WTC11 (cell line): ENCODE measurements around the gene ACSS3. TPM values are rescaled to one million over a fixed set of nuclear protein-coding genes. Genes with fewer than 3 reads are reported as not detected.

Experiments used
- ATAC-seq: fragments of 200-7000 bp; cut with Tn5 transposase; 2 replicates; pipeline ENCODE4 v1.10.0; 2021; ENCODE audit warnings: mild to moderate bottlenecking, moderate library complexity
- CTCF ChIA-PET: fragments of 300-600 bp; sonication (Branson Sonifier 250); formaldehyde crosslinking; loops from one replicate; lab custom pipeline; 2021; ENCODE audit warnings: antibody characterized with exemption; lab: Charles Lee
- POLR2A ChIA-PET: fragments of 350-600 bp; sonication (Branson Sonifier 250); formaldehyde crosslinking; loops from one replicate; lab custom pipeline; 2021; ENCODE audit warnings: antibody characterized with exemption; lab: Charles Lee
- DNase-seq: peaks from one replicate; pipeline ENCODE4 v3.0.0; 2021; ENCODE audit warnings: low spot score
- H3K27ac Mint-ChIP-seq: 2 replicates; pipeline ENCODE4 v1.8.0; 2021; ENCODE audit warnings: mixed read lengths
- H3K27me3 Mint-ChIP-seq: 2 replicates; pipeline ENCODE4 v1.8.0; 2021; ENCODE audit warnings: low read depth, mild to moderate bottlenecking, moderate library complexity, mixed read lengths
- H3K36me3 Mint-ChIP-seq: 2 replicates; pipeline ENCODE4 v1.8.0; 2021; ENCODE audit warnings: mixed read lengths
- H3K4me1 Mint-ChIP-seq: 2 replicates; pipeline ENCODE4 v1.8.0; 2022; ENCODE audit warnings: mixed read lengths
- H3K4me3 Mint-ChIP-seq: 2 replicates; pipeline ENCODE4 v1.8.0; 2021; ENCODE audit warnings: mild to moderate bottlenecking, moderate library complexity, mixed read lengths
- H3K9me3 Mint-ChIP-seq: 2 replicates; pipeline ENCODE4 v1.8.0; 2021; ENCODE audit warnings: mixed read lengths
- CDX4 ChIP-seq: fragments of 250-450 bp; sonication (Bioruptor Pico); IDR thresholded peaks from 2 replicates; pipeline ENCODE4 v1.9.0; 2021; ENCODE audit warnings: moderate library complexity, mild to moderate bottlenecking, inconsistent platforms, borderline replicate concordance
- CREB1 ChIP-seq: sonication (generic); formaldehyde crosslinking; IDR thresholded peaks from 2 replicates; pipeline ENCODE4 v1.8.0; 2023; ENCODE audit warnings: mild to moderate bottlenecking, missing genetic modification reagents
- EMX1 ChIP-seq: fragments of 250-450 bp; sonication (Bioruptor Pico); IDR thresholded peaks from 2 replicates; pipeline ENCODE4 v1.8.0; 2021; ENCODE audit warnings: mild to moderate bottlenecking
- JAZF1 ChIP-seq: fragments of 250-450 bp; sonication (Bioruptor Pico); IDR thresholded peaks from 2 replicates; pipeline ENCODE4 v1.9.0; 2021; ENCODE audit warnings: moderate library complexity, mild to moderate bottlenecking, inconsistent platforms
- NFYB ChIP-seq: sonication (generic); formaldehyde crosslinking; conservative IDR thresholded peaks from 2 replicates; pipeline ENCODE4 v1.8.0; 2022; ENCODE audit warnings: low read depth, missing genetic modification reagents
- STAT6 ChIP-seq: sonication (generic); formaldehyde crosslinking; conservative IDR thresholded peaks from 2 replicates; pipeline ENCODE4 v1.8.1; 2023; ENCODE audit warnings: mild to moderate bottlenecking, low read depth, missing genetic modification reagents, moderate library complexity
- TEAD4 ChIP-seq: sonication (generic); formaldehyde crosslinking; IDR thresholded peaks from 2 replicates; pipeline ENCODE4 v1.8.0; 2022; ENCODE audit warnings: mild to moderate bottlenecking, missing genetic modification reagents
- ZNF232 ChIP-seq: sonication (generic); formaldehyde crosslinking; IDR thresholded peaks from 2 replicates; pipeline ENCODE4 v1.8.0; 2022; ENCODE audit warnings: mild to moderate bottlenecking, missing genetic modification reagents
- ZNF396 ChIP-seq: fragments of 250-450 bp; sonication (Bioruptor Pico); IDR thresholded peaks from 2 replicates; pipeline ENCODE4 v1.8.0; 2021; ENCODE audit warnings: mild to moderate bottlenecking, moderate library complexity, borderline replicate concordance
- ZNF416 ChIP-seq: fragments of 250-450 bp; sonication (Bioruptor Pico); IDR thresholded peaks from 2 replicates; pipeline ENCODE4 v1.9.0; 2021; ENCODE audit warnings: mild to moderate bottlenecking, inconsistent platforms
- ZNF512 ChIP-seq: sonication (generic); formaldehyde crosslinking; IDR thresholded peaks from 2 replicates; pipeline ENCODE4 v1.8.1; 2022; ENCODE audit warnings: missing genetic modification reagents, borderline replicate concordance
- total RNA-seq: library from RNA; stranded (reverse); gene quantifications from 3 replicates; pipeline ENCODE4 v1.2.3, GENCODE V29; 2021
- TF ChIP-seq, protein P1 (sequence below): sonication (generic); formaldehyde crosslinking; IDR thresholded peaks from 2 replicates; pipeline ENCODE4 v1.8.1; 2023; ENCODE audit warnings: mild to moderate bottlenecking, missing genetic modification reagents
- TF ChIP-seq, protein P2 (sequence below): sonication (generic); formaldehyde crosslinking; IDR thresholded peaks from 2 replicates; pipeline ENCODE4 v1.8.0; 2023; ENCODE audit warnings: mild to moderate bottlenecking, missing genetic modification reagents
- TF ChIP-seq, protein P3 (sequence below): sonication (generic); formaldehyde crosslinking; IDR thresholded peaks from 2 replicates; pipeline ENCODE4 v1.8.1; 2023; ENCODE audit warnings: mild to moderate bottlenecking, missing genetic modification reagents, moderate library complexity
- TF ChIP-seq, protein P4 (sequence below): sonication (generic); formaldehyde crosslinking; conservative IDR thresholded peaks from 2 replicates; pipeline ENCODE4 v1.8.1; 2022; ENCODE audit warnings: mild to moderate bottlenecking, missing genetic modification reagents
- TF ChIP-seq, protein P5 (sequence below): sonication (generic); formaldehyde crosslinking; IDR thresholded peaks from 2 replicates; pipeline ENCODE4 v1.8.1; 2023; ENCODE audit warnings: mild to moderate bottlenecking, missing genetic modification reagents, borderline replicate concordance
- TF ChIP-seq, protein P6 (sequence below): fragments of 250-450 bp; sonication (Bioruptor Pico); IDR thresholded peaks from 2 replicates; pipeline ENCODE4 v2.1.2; 2022; ENCODE audit warnings: mild to moderate bottlenecking, moderate library complexity

ACSS3 gene
- total RNA-seq, 1 experiment from 2014 or later = 18.6 TPM

GRCh38 chr12:81166790-81167189 lies 88.9 kb downstream of the ACSS3 start:
- POLR2A ChIA-PET = no interaction called here
- H3K4me1 Mint-ChIP-seq = peaks cover 11% of the 10 kb centered on the region
- no peak overlapping the region for H3K4me3 Mint-ChIP-seq
- no peak for DNase-seq
- H3K9me3 Mint-ChIP-seq = no peaks in the 10 kb centered on the region
- no peaks in the 10 kb centered on the region for H3K27me3 Mint-ChIP-seq
- no peak overlapping the region for H3K27ac Mint-ChIP-seq
- no peak for ATAC-seq
- no peaks in the 10 kb centered on the region for H3K36me3 Mint-ChIP-seq
- CTCF ChIA-PET = no interaction called here
- TF ChIP-seq ZNF416 (CRISPR knock-in tag) = no peak
- no peak for TF ChIP-seq NFYB (CRISPR knock-in tag)
- TF ChIP-seq, protein P1, sequence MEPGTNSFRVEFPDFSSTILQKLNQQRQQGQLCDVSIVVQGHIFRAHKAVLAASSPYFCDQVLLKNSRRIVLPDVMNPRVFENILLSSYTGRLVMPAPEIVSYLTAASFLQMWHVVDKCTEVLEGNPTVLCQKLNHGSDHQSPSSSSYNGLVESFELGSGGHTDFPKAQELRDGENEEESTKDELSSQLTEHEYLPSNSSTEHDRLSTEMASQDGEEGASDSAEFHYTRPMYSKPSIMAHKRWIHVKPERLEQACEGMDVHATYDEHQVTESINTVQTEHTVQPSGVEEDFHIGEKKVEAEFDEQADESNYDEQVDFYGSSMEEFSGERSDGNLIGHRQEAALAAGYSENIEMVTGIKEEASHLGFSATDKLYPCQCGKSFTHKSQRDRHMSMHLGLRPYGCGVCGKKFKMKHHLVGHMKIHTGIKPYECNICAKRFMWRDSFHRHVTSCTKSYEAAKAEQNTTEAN (CRISPR knock-in tag) = no peak
- no peak for TF ChIP-seq ZNF512 (CRISPR knock-in tag)
- TF ChIP-seq, protein P2, sequence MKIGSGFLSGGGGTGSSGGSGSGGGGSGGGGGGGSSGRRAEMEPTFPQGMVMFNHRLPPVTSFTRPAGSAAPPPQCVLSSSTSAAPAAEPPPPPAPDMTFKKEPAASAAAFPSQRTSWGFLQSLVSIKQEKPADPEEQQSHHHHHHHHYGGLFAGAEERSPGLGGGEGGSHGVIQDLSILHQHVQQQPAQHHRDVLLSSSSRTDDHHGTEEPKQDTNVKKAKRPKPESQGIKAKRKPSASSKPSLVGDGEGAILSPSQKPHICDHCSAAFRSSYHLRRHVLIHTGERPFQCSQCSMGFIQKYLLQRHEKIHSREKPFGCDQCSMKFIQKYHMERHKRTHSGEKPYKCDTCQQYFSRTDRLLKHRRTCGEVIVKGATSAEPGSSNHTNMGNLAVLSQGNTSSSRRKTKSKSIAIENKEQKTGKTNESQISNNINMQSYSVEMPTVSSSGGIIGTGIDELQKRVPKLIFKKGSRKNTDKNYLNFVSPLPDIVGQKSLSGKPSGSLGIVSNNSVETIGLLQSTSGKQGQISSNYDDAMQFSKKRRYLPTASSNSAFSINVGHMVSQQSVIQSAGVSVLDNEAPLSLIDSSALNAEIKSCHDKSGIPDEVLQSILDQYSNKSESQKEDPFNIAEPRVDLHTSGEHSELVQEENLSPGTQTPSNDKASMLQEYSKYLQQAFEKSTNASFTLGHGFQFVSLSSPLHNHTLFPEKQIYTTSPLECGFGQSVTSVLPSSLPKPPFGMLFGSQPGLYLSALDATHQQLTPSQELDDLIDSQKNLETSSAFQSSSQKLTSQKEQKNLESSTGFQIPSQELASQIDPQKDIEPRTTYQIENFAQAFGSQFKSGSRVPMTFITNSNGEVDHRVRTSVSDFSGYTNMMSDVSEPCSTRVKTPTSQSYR = no peak
- TF ChIP-seq, protein P3, sequence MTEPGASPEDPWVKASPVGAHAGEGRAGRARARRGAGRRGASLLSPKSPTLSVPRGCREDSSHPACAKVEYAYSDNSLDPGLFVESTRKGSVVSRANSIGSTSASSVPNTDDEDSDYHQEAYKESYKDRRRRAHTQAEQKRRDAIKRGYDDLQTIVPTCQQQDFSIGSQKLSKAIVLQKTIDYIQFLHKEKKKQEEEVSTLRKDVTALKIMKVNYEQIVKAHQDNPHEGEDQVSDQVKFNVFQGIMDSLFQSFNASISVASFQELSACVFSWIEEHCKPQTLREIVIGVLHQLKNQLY (CRISPR knock-in tag) = no peak
- TF ChIP-seq, protein P4, sequence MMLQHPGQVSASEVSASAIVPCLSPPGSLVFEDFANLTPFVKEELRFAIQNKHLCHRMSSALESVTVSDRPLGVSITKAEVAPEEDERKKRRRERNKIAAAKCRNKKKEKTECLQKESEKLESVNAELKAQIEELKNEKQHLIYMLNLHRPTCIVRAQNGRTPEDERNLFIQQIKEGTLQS (CRISPR knock-in tag) = no peak
- no peak for TF ChIP-seq ZNF232 (CRISPR knock-in tag)
- no peak for TF ChIP-seq TEAD4
- TF ChIP-seq CDX4 (CRISPR knock-in tag) = no peak
- TF ChIP-seq EMX1 (CRISPR knock-in tag) = no peak

DNA sequence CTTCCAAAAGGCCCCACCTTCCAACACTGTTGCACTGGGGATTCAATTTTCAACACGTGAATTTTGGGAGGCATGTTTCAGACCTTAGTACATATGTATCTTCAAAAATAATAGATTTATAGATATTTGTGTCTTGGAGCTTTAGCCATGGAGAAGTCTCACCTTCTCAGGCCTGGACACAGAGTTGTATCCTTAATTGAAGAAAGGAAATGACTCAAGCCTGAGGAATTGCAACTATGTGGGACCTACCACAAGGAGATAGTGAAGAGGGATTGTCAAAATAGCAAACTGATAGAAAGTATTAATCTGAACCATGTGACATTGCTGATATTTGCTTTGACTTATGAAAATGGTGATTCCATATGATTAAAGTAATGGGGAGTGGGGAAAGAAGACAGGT lies 89.8 kb downstream of the ACSS3 start:
- Mint-ChIP-seq H3K27ac (no peak overlapping the region), H3K36me3 (no peaks in the 10 kb centered on the region), H3K27me3 (no peaks in the 10 kb centered on the region), H3K9me3 (no peaks in the 10 kb centered on the region), H3K4me3 (no peak overlapping the region), H3K4me1 (peaks cover 11% of the 10 kb centered on the region)
- ChIA-PET POLR2A (interaction anchor here (0.6 kb wide), 1 partner anchor 56 kb away, joined by 3 read pairs; no protein-coding TSS in a partner anchor), CTCF (interaction anchor here (0.5 kb wide), 1 partner anchor 225 kb away, joined by 3 read pairs; no protein-coding TSS in a partner anchor)
- peak; percentile 62; the same call in 1 of the 2 replicates for ATAC-seq
- DNase-seq = no peak
- TF ChIP-seq STAT6 (CRISPR knock-in tag) (no peak), CREB1 (no peak), ZNF396 (no peak), JAZF1 (no peak)
- TF ChIP-seq, protein P5, sequence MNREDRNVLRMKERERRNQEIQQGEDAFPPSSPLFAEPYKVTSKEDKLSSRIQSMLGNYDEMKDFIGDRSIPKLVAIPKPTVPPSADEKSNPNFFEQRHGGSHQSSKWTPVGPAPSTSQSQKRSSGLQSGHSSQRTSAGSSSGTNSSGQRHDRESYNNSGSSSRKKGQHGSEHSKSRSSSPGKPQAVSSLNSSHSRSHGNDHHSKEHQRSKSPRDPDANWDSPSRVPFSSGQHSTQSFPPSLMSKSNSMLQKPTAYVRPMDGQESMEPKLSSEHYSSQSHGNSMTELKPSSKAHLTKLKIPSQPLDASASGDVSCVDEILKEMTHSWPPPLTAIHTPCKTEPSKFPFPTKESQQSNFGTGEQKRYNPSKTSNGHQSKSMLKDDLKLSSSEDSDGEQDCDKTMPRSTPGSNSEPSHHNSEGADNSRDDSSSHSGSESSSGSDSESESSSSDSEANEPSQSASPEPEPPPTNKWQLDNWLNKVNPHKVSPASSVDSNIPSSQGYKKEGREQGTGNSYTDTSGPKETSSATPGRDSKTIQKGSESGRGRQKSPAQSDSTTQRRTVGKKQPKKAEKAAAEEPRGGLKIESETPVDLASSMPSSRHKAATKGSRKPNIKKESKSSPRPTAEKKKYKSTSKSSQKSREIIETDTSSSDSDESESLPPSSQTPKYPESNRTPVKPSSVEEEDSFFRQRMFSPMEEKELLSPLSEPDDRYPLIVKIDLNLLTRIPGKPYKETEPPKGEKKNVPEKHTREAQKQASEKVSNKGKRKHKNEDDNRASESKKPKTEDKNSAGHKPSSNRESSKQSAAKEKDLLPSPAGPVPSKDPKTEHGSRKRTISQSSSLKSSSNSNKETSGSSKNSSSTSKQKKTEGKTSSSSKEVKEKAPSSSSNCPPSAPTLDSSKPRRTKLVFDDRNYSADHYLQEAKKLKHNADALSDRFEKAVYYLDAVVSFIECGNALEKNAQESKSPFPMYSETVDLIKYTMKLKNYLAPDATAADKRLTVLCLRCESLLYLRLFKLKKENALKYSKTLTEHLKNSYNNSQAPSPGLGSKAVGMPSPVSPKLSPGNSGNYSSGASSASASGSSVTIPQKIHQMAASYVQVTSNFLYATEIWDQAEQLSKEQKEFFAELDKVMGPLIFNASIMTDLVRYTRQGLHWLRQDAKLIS (CRISPR knock-in tag) = no peak
- TF ChIP-seq, protein P6, sequence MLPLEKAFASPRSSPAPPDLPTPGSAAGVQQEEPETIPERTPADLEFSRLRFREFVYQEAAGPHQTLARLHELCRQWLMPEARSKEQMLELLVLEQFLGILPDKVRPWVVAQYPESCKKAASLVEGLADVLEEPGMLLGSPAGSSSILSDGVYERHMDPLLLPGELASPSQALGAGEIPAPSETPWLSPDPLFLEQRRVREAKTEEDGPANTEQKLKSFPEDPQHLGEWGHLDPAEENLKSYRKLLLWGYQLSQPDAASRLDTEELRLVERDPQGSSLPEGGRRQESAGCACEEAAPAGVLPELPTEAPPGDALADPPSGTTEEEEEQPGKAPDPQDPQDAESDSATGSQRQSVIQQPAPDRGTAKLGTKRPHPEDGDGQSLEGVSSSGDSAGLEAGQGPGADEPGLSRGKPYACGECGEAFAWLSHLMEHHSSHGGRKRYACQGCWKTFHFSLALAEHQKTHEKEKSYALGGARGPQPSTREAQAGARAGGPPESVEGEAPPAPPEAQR (CRISPR knock-in tag) = no peak
